Stomach (tissue), 4 donors: ENCODE measurements around the gene ITSN2.

ENCODE experiments used
- CTCF ChIP-seq, 7 experiments: fragments of 450-650 bp in 4 of 7; fragments of 200-600 bp in 3 of 7; sonication (generic) in 3 of 7; IDR thresholded peaks; one replicate each; pipeline ENCODE4 v1.5.1; 2016 to 2019; ENCODE audit warnings: antibody characterized with exemption in 7 of 7, control low read depth in 2 of 7, mild to moderate bottlenecking in 1 of 7
- EP300 ChIP-seq: sonication (generic); formaldehyde crosslinking; IDR thresholded peaks from one replicate; pipeline ENCODE4 v1.6.1; 2017; ENCODE audit warnings: antibody characterized with exemption
- POLR2A ChIP-seq, 4 donors: fragments of 450-650 bp; IDR thresholded peaks; one replicate each; pipeline ENCODE4 v1.6.1; 2016; ENCODE audit warnings: antibody characterized with exemption in 4 of 4, control low read depth in 2 of 4, mild to moderate bottlenecking in 1 of 4, moderate library complexity in 1 of 4
- POLR2AphosphoS5 ChIP-seq, 3 donors: sonication (generic); formaldehyde crosslinking; IDR thresholded peaks; one replicate each; pipeline ENCODE4 v1.6.1; 2016; ENCODE audit warnings: antibody characterized with exemption in 3 of 3

GRCh38 chr2:24315669-24316068 is 44.7 kb downstream of the ITSN2 start:
- TF ChIP-seq POLR2A (IDR thresholded peaks at IDR 0.05) = no peak
- no peak for TF ChIP-seq CTCF (IDR thresholded peaks at IDR 0.05)
- no peak for TF ChIP-seq POLR2AphosphoS5 (IDR thresholded peaks at IDR 0.05)
- no peak for TF ChIP-seq EP300
